Fibroblast of lung (primary cell): ENCODE data around the gene PLD1. TPM values are rescaled to one million over a fixed set of nuclear protein-coding genes. Genes with fewer than 3 reads are reported as not detected.

Source experiments
- DNase-seq, 2 donors: peaks; one replicate each; pipeline versions ENCODE4 v3.0.0 to v3.0.0-alpha.2; 2010; ENCODE audit warnings: low read depth in 2 of 2
- H2AFZ ChIP-seq: 2 replicates; pipeline ENCODE4 v1.5.1; 2012; ENCODE audit warnings: low read length, control low read depth, inconsistent platforms
- H3K27ac ChIP-seq: 2 replicates; pipeline ENCODE4 v1.5.1; 2011; ENCODE audit warnings: low read length, control low read depth; ENCODE audit not compliant: insufficient read depth
- H3K27me3 ChIP-seq: 2 replicates; pipeline ENCODE4 v1.5.1; 2011; ENCODE audit warnings: mild to moderate bottlenecking, low read length; ENCODE audit not compliant: control insufficient read depth, insufficient read depth
- H3K36me3 ChIP-seq: 2 replicates; pipeline ENCODE4 v1.5.1; 2011; ENCODE audit warnings: low read length; ENCODE audit not compliant: control insufficient read depth, insufficient read depth
- H3K4me1 ChIP-seq: 2 replicates; pipeline ENCODE4 v1.5.1; 2011; ENCODE audit warnings: low read length; ENCODE audit not compliant: control insufficient read depth, insufficient read depth; ENCODE audit errors: extremely low read depth
- H3K4me2 ChIP-seq: 2 replicates; pipeline ENCODE4 v1.5.1; 2011; ENCODE audit warnings: low read length, control low read depth; ENCODE audit not compliant: insufficient read depth; ENCODE audit errors: extremely low read depth
- H3K4me3 ChIP-seq, 4 experiments: fragments of 200-600 bp in 1 of 4; sonication (generic) in 1 of 4; replicated peaks in 1 of 4; 2 replicates each; pipeline ENCODE4 v1.5.1; 2011 to 2016; ENCODE audit warnings: low read length in 4 of 4, low read depth in 3 of 4, mild to moderate bottlenecking in 3 of 4, control low read depth in 2 of 4, inconsistent platforms in 1 of 4, mixed read lengths in 1 of 4; ENCODE audit not compliant: insufficient read depth in 1 of 4; ENCODE audit errors: control extremely low read depth in 1 of 4
- H3K79me2 ChIP-seq: 2 replicates; pipeline ENCODE4 v1.5.1; 2012; ENCODE audit warnings: mild to moderate bottlenecking, low read length, inconsistent platforms; ENCODE audit not compliant: control insufficient read depth, insufficient read depth
- H3K9ac ChIP-seq: 2 replicates; pipeline ENCODE4 v1.5.1; 2011; ENCODE audit warnings: mild to moderate bottlenecking, low read length, control low read depth; ENCODE audit not compliant: insufficient read depth
- H3K9me3 ChIP-seq: 2 replicates; pipeline ENCODE4 v1.5.1; 2012; ENCODE audit warnings: low read depth, low read length; ENCODE audit not compliant: control insufficient read depth, insufficient read depth
- H4K20me1 ChIP-seq: 2 replicates; pipeline ENCODE4 v1.5.1; 2011; ENCODE audit warnings: low read length; ENCODE audit not compliant: control insufficient read depth, insufficient read depth; ENCODE audit errors: extremely low read depth
- CTCF ChIP-seq, 2 donors: IDR thresholded peaks in 1 of 2; conservative IDR thresholded peaks in 1 of 2; 1 replicate in 1 of 2; 2 replicates in 1 of 2; pipeline ENCODE4 v1.5.1; 2011 to 2012; ENCODE audit warnings: low read length in 2 of 2, control low read depth in 1 of 2, inconsistent platforms in 1 of 2, low read depth in 1 of 2, mild to moderate bottlenecking in 1 of 2
- EZH2 ChIP-seq: IDR thresholded peaks from 2 replicates; pipeline ENCODE4 v1.5.1; 2012; ENCODE audit warnings: low read length, control low read depth, mild to moderate bottlenecking; ENCODE audit errors: missing control alignments
- polyA plus RNA-seq, 2 donors: library from polyadenylated mRNA; depleted of rRNA in 1 of 2; stranded (reverse) in 1 of 2; unstranded in 1 of 2; fragments of >200 nt; gene quantifications; 2 replicates each; pipeline ENCODE4 v1.2.1, GENCODE V29; 2011 to 2012; ENCODE audit warnings: missing spikeins in 1 of 2
- total RNA-seq: library from RNA; depleted of rRNA; stranded (reverse); fragments of >200 nt; gene quantifications from 2 replicates; pipeline ENCODE4 v1.2.1, GENCODE V29; 2014

The PLD1 gene
- total and polyA plus RNA-seq, 2 donors (not counting 1 experiment from before 2014, with no cell fraction given), result 10.8 to 18.8 TPM

- no peaks in the 10 kb centered on the region for H3K9me3 ChIP-seq
- no peak overlapping the region for H3K4me2 ChIP-seq
- no peaks in the 10 kb centered on the region for H4K20me1 ChIP-seq
- H3K36me3 ChIP-seq, result no peaks in the 10 kb centered on the region
- H2AFZ ChIP-seq, result no peak overlapping the region
- no peak for DNase-seq
- H3K27ac ChIP-seq, result no peak overlapping the region
- H3K9ac ChIP-seq, result no peak overlapping the region
- no peaks in the 10 kb centered on the region for H3K79me2 ChIP-seq
- no peaks in the 10 kb centered on the region for H3K27me3 ChIP-seq
- no peak for TF ChIP-seq EZH2
- no peak for TF ChIP-seq CTCF (conservative IDR thresholded peaks at IDR 0.05 in 1 of 2, IDR thresholded peaks at IDR 0.05 in 1 of 2; ENCODE audit: low read depth in 1 of 2, low read length in 2 of 2)
- H3K4me1 ChIP-seq, result no peaks in the 10 kb centered on the region
- H3K4me3 ChIP-seq, result no peak overlapping the region
Observed at GRCh38 chr3:171732756-171733155, 77.5 kb downstream of the PLD1 start.

- H3K9me3 ChIP-seq, result no peaks in the 10 kb centered on the region
- H3K27ac ChIP-seq, result no peak overlapping the region
- H3K4me2 ChIP-seq, result no peak overlapping the region
- H2AFZ ChIP-seq, result no peak overlapping the region
- no peaks in the 10 kb centered on the region for H3K27me3 ChIP-seq
- H3K4me1 ChIP-seq, result no peaks in the 10 kb centered on the region
- DNase-seq, result no peak
- no peak overlapping the region for H3K4me3 ChIP-seq
- H3K79me2 ChIP-seq, result no peaks in the 10 kb centered on the region
- no peak overlapping the region for H3K9ac ChIP-seq
- TF ChIP-seq CTCF (conservative IDR thresholded peaks at IDR 0.05 in 1 of 2, IDR thresholded peaks at IDR 0.05 in 1 of 2; ENCODE audit: low read depth in 1 of 2, low read length in 2 of 2) (no peak), EZH2 (no peak)
- no peaks in the 10 kb centered on the region for H3K36me3 ChIP-seq
- no peaks in the 10 kb centered on the region for H4K20me1 ChIP-seq
Observed at GRCh38 chr3:171731691-171732090, 78.6 kb downstream of the PLD1 start.

- Histone ChIP-seq H2AFZ (no peak overlapping the region), H3K4me2 (no peak overlapping the region), H3K9me3 (no peaks in the 10 kb centered on the region), H3K9ac (no peak overlapping the region), H3K4me1 (no peaks in the 10 kb centered on the region), H3K36me3 (no peaks in the 10 kb centered on the region), H4K20me1 (no peaks in the 10 kb centered on the region), H3K4me3 (no peak overlapping the region), H3K79me2 (no peaks in the 10 kb centered on the region), H3K27me3 (no peaks in the 10 kb centered on the region), H3K27ac (no peak overlapping the region)
- TF ChIP-seq CTCF (conservative IDR thresholded peaks at IDR 0.05 in 1 of 2, IDR thresholded peaks at IDR 0.05 in 1 of 2; ENCODE audit: low read depth in 1 of 2, low read length in 2 of 2), result no peak
- no peak for TF ChIP-seq EZH2
- DNase-seq, result no peak
Observed at GRCh38 chr3:171729452-171730334, 80.6 kb downstream of the PLD1 start.
